HepG2 (cell line): Measurements from ENCODE around the gene SSMEM1.

Experiments
- BRCA1 ChIP-seq: sonication (generic); formaldehyde crosslinking; IDR thresholded peaks from 2 replicates; pipeline ENCODE4 v1.4.0; 2020; ENCODE audit warnings: missing genetic modification reagents
- CBFB ChIP-seq: sonication (generic); formaldehyde crosslinking; IDR thresholded peaks from 2 replicates; pipeline ENCODE4 v1.4.0; 2020; ENCODE audit warnings: missing genetic modification reagents
- CTCF ChIP-seq: sonication (generic); formaldehyde crosslinking; IDR thresholded peaks from 2 replicates; pipeline ENCODE4 v1.5.0; 2020; ENCODE audit warnings: mild to moderate bottlenecking, missing genetic modification reagents, moderate library complexity
- EP300 ChIP-seq, 3 experiments: sonication (generic) in 1 of 3; formaldehyde crosslinking in 1 of 3; IDR thresholded peaks; 2 replicates each; pipeline versions ENCODE4 v1.5.1 to v1.6.1; 2011 to 2020; ENCODE audit warnings: low read depth in 2 of 3, low read length in 2 of 3, borderline replicate concordance in 1 of 3, improper control_type of control experiment in 1 of 3, mild to moderate bottlenecking in 1 of 3, missing genetic modification reagents in 1 of 3, moderate library complexity in 1 of 3
- KDM1A ChIP-seq: IDR thresholded peaks from 2 replicates; pipeline ENCODE4 v1.6.1; 2016; ENCODE audit warnings: missing compliant biosample characterization
- NFATC3 ChIP-seq: sonication (generic); formaldehyde crosslinking; IDR thresholded peaks from 2 replicates; pipeline ENCODE4 v1.5.1; 2020; ENCODE audit warnings: mild to moderate bottlenecking, missing genetic modification reagents
- RELA ChIP-seq: sonication (generic); formaldehyde crosslinking; IDR thresholded peaks from 2 replicates; pipeline ENCODE4 v1.4.0; 2020; ENCODE audit warnings: missing genetic modification reagents
- TRAFD1 ChIP-seq: sonication (generic); formaldehyde crosslinking; IDR thresholded peaks from 2 replicates; pipeline ENCODE4 v1.5.1; 2020; ENCODE audit warnings: missing genetic modification reagents, mild to moderate bottlenecking, borderline replicate concordance
- ZNF263 ChIP-seq: sonication (generic); formaldehyde crosslinking; IDR thresholded peaks from 2 replicates; pipeline ENCODE4 v1.4.0; 2020; ENCODE audit warnings: missing genetic modification reagents

DNA sequence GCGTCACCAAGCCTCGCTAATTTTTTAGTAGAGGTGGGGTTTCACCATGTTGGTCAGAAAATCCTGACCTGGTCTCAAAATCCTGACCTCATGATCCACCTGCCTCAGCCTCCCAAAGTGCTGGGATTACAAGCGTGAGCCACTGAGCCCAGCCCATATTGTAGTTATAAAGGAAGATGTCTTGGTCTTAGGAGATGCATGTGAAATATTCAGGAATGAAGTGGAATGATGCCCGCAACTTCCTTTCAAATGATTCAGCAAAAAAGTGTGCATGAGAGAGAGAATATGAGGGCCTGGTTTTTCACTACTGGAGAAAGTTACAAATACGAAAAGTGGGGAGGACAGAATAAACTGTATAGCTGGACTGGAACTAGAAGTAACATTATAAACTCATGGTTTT is 18.3 kb upstream of the SSMEM1 start:
- TF ChIP-seq BRCA1 (CRISPR knock-in tag) (no peak), KDM1A (CRISPR knock-in tag) (no peak), CBFB (CRISPR knock-in tag) (no peak), TRAFD1 (CRISPR knock-in tag) (no peak), CTCF (CRISPR knock-in tag) (no peak), NFATC3 (no peak), ZNF263 (CRISPR knock-in tag) (no peak), RELA (CRISPR knock-in tag) (no peak), EP300 (IDR thresholded peaks at IDR 0.05; ENCODE audit: low read depth in 2 of 2, low read length in 2 of 2) (no peak), EP300 (CRISPR knock-in tag; IDR thresholded peaks at IDR 0.05; ENCODE audit: borderline replicate concordance) (no peak)
